Nephron (organoid): ENCODE data around the gene NRARP.

ENCODE experiments used
- H3K27ac Mint-ChIP-seq, 3 experiments: 2 replicates each; pipeline ENCODE4 v1.8.0; 2020; ENCODE audit warnings: mixed read lengths in 3 of 3, mild to moderate bottlenecking in 2 of 3, moderate library complexity in 1 of 3
- H3K27me3 Mint-ChIP-seq: 2 replicates; pipeline ENCODE4 v1.8.0; 2021; ENCODE audit warnings: low read depth, mild to moderate bottlenecking, moderate library complexity, mixed read lengths
- H3K36me3 Mint-ChIP-seq: 2 replicates; pipeline ENCODE4 v1.8.0; 2020; ENCODE audit warnings: low read depth, mixed read lengths
- H3K4me1 Mint-ChIP-seq: 2 replicates; pipeline ENCODE4 v1.8.0; 2020; ENCODE audit warnings: mixed read lengths
- H3K4me3 Mint-ChIP-seq, 3 experiments: 2 replicates each; pipeline ENCODE4 v1.8.0; 2020; ENCODE audit warnings: mild to moderate bottlenecking in 3 of 3, mixed read lengths in 3 of 3, moderate library complexity in 2 of 3
- H3K9me3 Mint-ChIP-seq: 2 replicates; pipeline ENCODE4 v1.8.0; 2020; ENCODE audit warnings: mixed read lengths
- CTCF ChIP-seq, 3 experiments: fragments of 200-600 bp; sonication (generic); IDR thresholded peaks; one replicate each; pipeline ENCODE4 v1.5.0; 2021; ENCODE audit warnings: antibody characterized with exemption in 3 of 3; ENCODE audit not compliant: unreplicated experiment in 3 of 3

Gene NRARP

GRCh38 chr9:137304383-137305059, 2.5 kb upstream of the NRARP start:
- H3K9me3 Mint-ChIP-seq, result no peaks in the 10 kb centered on the region
- TF ChIP-seq CTCF (IDR thresholded peaks at IDR 0.05; ENCODE audit: unreplicated experiment in 3 of 3), result no peak
- H3K4me3 Mint-ChIP-seq, result peak overlapping the region in 2 of 3 experiments; percentile 24 to 42
- peaks cover 16% of the 10 kb centered on the region for H3K4me1 Mint-ChIP-seq
- peak overlapping the region in 2 of 3 experiments; percentile 62 to 82 for H3K27ac Mint-ChIP-seq
- H3K36me3 Mint-ChIP-seq, result no peaks in the 10 kb centered on the region
- peaks cover 15% of the 10 kb centered on the region for H3K27me3 Mint-ChIP-seq

DNA sequence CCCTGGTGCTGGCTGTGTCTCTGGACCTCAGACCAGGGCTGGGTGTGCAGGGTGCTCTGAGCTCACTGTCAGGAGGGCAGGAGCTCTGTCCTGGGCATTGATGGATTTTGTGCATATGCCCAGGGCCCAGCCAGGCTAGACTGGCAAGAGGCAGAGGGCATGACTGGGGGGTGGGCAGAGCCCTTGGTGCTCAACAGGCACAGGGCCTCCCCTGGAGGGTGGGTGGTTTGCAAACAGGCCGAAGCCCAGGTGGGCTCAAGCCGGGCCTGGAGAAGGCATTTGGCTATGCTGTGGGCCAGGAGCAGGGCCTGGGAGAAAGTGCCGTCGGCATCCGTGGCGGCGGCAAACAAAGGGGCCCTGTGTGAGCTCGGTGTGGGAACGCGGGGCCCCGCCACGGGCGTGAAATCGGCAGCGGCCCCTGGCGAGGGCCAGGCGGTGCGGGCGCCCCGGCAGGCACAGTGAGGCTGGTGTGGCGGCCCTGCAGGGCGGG, 1.9 kb upstream of the NRARP start:
- TF ChIP-seq CTCF (IDR thresholded peaks at IDR 0.05; ENCODE audit: unreplicated experiment in 3 of 3), result no peak
- Mint-ChIP-seq H3K4me3 (peak overlapping the region; percentile 23 to 55 (median 48)), H3K4me1 (peaks cover 16% of the 10 kb centered on the region), H3K9me3 (no peaks in the 10 kb centered on the region), H3K27ac (peak overlapping the region in 1 of 3 experiments; percentile 89), H3K27me3 (peaks cover 15% of the 10 kb centered on the region), H3K36me3 (no peaks in the 10 kb centered on the region)

DNA sequence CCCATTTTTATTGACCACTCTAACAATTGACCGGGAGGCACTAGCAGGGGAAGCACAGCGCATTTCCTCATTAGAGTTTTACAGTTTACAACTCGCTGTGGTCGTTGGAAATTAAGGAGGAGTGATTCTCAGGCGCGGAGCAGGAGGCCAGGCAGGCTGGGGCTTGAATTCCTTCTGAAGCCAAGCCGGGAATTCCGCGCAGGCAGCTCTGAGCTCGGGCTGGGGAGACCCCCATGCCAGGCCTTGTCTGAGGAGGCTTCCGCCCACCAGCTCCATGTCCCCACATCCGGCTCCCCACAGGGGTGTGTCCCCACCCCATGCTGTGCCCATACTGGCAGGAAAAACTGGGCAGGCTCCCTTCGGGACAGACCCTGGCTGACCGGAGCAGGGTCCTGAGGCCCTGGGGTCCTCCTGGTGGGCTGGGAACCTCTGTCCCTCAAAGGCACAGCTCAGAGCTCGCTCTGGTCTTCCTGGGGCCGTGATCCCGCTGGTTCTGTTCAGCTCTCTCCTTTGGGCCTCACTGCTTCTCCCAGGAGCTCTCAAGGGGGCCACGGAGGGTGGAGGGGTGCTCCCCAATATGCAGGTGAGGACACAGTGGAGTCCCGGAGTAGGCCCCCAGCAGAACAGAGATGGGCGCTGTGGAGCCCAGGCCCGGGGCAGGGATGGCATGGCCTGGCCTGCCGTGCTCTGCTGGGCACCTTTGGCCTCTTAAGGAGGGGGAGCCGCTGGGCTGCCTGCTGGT, 1.3 kb upstream of the NRARP start:
- Mint-ChIP-seq H3K27ac (peak overlapping the region; percentile 81 to 90 (median 89)), H3K9me3 (no peaks in the 10 kb centered on the region), H3K4me3 (peak overlapping the region; percentile 64 to 81 (median 79)), H3K4me1 (peaks cover 16% of the 10 kb centered on the region), H3K27me3 (peaks cover 18% of the 10 kb centered on the region), H3K36me3 (no peaks in the 10 kb centered on the region)
- TF ChIP-seq CTCF (IDR thresholded peaks at IDR 0.05; ENCODE audit: unreplicated experiment in 3 of 3), result no peak

DNA sequence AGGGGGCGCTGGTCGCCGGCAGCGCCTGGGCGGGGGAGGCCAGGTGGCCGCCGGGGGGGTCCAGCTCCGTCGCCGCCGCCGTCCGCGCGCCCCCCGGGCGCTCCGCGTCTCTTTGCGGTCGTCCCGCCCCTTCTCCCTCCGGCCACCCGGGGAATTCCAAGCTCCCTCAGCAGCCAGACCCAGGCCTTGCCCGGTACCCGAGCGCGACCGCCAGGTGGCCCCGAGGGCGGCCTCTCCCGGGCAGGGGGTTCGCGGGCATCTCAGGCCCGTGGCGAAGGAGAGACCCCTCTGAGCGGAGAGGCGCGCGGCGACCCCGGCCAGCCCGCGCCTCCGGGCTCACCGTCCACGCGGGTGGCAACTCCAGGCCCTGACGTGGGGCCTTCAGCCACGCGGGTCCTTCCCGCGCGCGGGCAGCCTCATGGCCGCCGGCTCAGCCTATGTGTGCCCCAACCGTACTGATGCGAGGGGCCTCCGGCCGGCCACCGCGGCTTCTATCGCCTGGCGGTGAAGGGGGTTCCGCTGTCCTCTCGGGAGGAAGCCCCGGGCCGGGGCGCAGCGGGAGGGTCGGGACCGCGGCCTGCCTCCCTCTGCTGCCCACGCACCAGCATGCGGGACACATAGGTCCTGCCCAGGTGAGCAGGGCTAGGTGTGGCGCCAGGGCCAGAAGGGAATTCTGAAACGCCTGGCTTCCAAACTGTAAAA, 529 bp upstream of the NRARP start:
- no peaks in the 10 kb centered on the region for H3K9me3 Mint-ChIP-seq
- peak; percentile 53 to 71 (median 63) for TF ChIP-seq CTCF (IDR thresholded peaks at IDR 0.05; ENCODE audit: unreplicated experiment in 3 of 3)
- H3K27me3 Mint-ChIP-seq, result peaks cover 21% of the 10 kb centered on the region
- H3K4me1 Mint-ChIP-seq, result peaks cover 16% of the 10 kb centered on the region
- H3K36me3 Mint-ChIP-seq, result no peaks in the 10 kb centered on the region
- H3K27ac Mint-ChIP-seq, result peak overlapping the region; percentile 81 to 90 (median 89)
- peak overlapping the region; percentile 64 to 81 (median 79) for H3K4me3 Mint-ChIP-seq

DNA sequence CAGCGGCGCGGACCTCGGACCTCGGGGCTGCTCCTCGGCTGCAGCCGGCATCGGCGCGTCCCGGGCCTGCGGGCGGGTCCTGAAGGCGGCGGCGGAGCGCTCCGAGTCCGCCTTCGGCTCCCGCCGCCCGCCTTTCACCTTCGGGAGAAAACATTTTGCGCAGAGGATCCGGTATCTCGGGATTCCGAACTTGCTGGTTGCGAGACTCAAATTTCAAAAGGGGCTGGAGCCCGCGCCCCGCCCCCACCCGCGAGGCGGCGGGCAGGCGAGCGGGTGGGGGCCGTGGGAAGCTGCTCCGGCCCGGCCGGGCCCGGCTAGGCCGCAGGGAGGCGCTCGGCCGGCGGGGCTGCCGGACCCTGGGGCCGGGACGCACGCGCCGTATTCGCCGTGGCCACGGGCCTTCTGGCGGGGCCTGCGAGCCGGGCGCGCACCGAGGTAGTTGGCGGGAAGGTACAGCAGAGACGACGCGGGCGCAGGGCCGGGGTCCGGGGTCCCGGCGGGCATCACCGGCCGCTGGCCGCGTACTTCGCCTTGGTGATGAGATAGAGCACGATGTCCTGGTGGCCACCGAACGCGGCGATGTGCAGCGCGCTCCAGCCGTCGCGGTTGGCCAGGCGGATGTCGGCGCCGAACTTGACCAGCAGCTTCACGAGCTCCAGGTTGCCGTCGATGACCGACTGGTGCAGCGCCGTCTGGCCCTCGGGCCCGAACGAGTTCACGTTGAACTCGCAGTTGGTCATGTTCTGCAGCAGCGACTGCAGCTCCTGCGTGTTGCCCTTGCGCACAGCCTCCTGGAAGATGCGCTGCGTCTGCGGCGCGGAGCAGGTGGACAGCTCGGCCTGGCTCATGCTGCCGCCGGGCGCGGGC, 757 bp downstream of the NRARP start:
- Mint-ChIP-seq H3K4me3 (peak overlapping the region; percentile 89 to 97 (median 96)), H3K36me3 (no peaks in the 10 kb centered on the region), H3K27me3 (peaks cover 26% of the 10 kb centered on the region), H3K9me3 (no peaks in the 10 kb centered on the region), H3K4me1 (peaks cover 22% of the 10 kb centered on the region), H3K27ac (peak overlapping the region; percentile 64 to 96 (median 83))
- peak in 1 of 3 experiments; percentile 33 for TF ChIP-seq CTCF (IDR thresholded peaks at IDR 0.05; ENCODE audit: unreplicated experiment in 3 of 3)
